PC-9 (cell line): ENCODE data around the gene PPP2R3B. TPM values are rescaled to one million over a fixed set of nuclear protein-coding genes. Genes with fewer than 3 reads are reported as not detected.

Source experiments
- BruUV-seq: library from RNA; stranded (reverse); fragments of 400-500 nt; replicated peaks from 2 replicates; lab custom pipeline; 2021; lab: Mats Ljungman, UMichigan
- CTCF ChIA-PET: fragments of 300-600 bp; sonication (Branson Sonifier 250); formaldehyde crosslinking; loops from one replicate; lab custom pipeline; 2022; ENCODE audit warnings: antibody characterized with exemption; lab: Charles Lee
- POLR2A ChIA-PET: fragments of 300-600 bp; sonication (Branson Sonifier 250); formaldehyde crosslinking; loops from one replicate; lab custom pipeline; 2022; ENCODE audit warnings: antibody characterized with exemption; ENCODE audit not compliant: unreplicated experiment; lab: Charles Lee
- DNase-seq, 2 experiments: peaks; one replicate each; pipeline versions ENCODE4 v3.0.0 to v3.0.0-alpha.2; 2015 to 2022; ENCODE audit warnings: mixed read lengths in 1 of 2
- H2AFZ ChIP-seq: fragments of 200-600 bp; sonication (generic); 2 replicates; pipeline ENCODE4 v1.8.1; 2017; ENCODE audit warnings: antibody characterized with exemption
- H3F3A ChIP-seq: fragments of 200-600 bp; sonication (generic); 2 replicates; pipeline ENCODE4 v1.8.1; 2017; ENCODE audit warnings: antibody characterized with exemption, mild to moderate bottlenecking, low read depth; ENCODE audit not compliant: insufficient read depth
- H3K27ac ChIP-seq: fragments of 200-600 bp; sonication (generic); 2 replicates; pipeline ENCODE4 v1.6.1; 2016; ENCODE audit warnings: mixed run types
- H3K27me3 ChIP-seq: fragments of 200-600 bp; sonication (generic); 2 replicates; pipeline ENCODE4 v1.6.1; 2016; ENCODE audit warnings: low read depth, mixed run types; ENCODE audit not compliant: insufficient read depth
- H3K36me3 ChIP-seq: fragments of 200-600 bp; sonication (generic); 2 replicates; pipeline ENCODE4 v1.6.1; 2016; ENCODE audit warnings: low read depth, mixed run types
- H3K4me1 ChIP-seq: fragments of 200-600 bp; sonication (generic); replicated peaks from 2 replicates; pipeline ENCODE4 v1.6.1; 2016; ENCODE audit warnings: mixed run types; ENCODE audit not compliant: insufficient read depth
- H3K4me2 ChIP-seq: fragments of 200-600 bp; sonication (generic); 2 replicates; pipeline ENCODE4 v1.6.1; 2017; ENCODE audit warnings: mixed run types
- H3K4me3 ChIP-seq: fragments of 200-600 bp; sonication (generic); 2 replicates; pipeline ENCODE4 v1.6.1; 2016; ENCODE audit warnings: mixed run types
- H3K79me2 ChIP-seq: fragments of 200-600 bp; sonication (generic); 2 replicates; pipeline ENCODE4 v1.6.1; 2017; ENCODE audit warnings: low read depth, mixed run types
- H3K9me2 ChIP-seq: fragments of 200-600 bp; sonication (generic); 2 replicates; pipeline ENCODE4 v1.8.1; 2017; ENCODE audit warnings: mild to moderate bottlenecking; ENCODE audit not compliant: insufficient read depth
- H3K9me3 ChIP-seq: fragments of 200-600 bp; sonication (generic); 2 replicates; pipeline ENCODE4 v1.8.1; 2016; ENCODE audit warnings: low read depth; ENCODE audit not compliant: insufficient read depth
- H4K20me1 ChIP-seq: fragments of 200-600 bp; sonication (generic); 2 replicates; pipeline ENCODE4 v1.8.1; 2017; ENCODE audit not compliant: insufficient read depth
- EZH2 ChIP-seq: fragments of 200-600 bp; sonication (generic); IDR thresholded peaks from 2 replicates; pipeline ENCODE4 v1.8.0; 2017; ENCODE audit warnings: antibody characterized with exemption, low read depth
- intact Hi-C: fragments of 100-400 bp; cut with micrococcal nuclease; formaldehyde crosslinking; loops from one replicate; pipeline ENCODE4 v1.10.0; 2022; ENCODE audit not compliant: unreplicated experiment
- total RNA-seq: library from RNA; stranded (reverse); gene quantifications from 2 replicates; pipeline ENCODE4 v1.2.3, GENCODE V29; 2021
- TF ChIP-seq, protein P1 (sequence below): fragments of 200-600 bp; sonication (generic); conservative IDR thresholded peaks from 2 replicates; pipeline ENCODE4 v1.6.1; 2017; ENCODE audit warnings: mixed run types, antibody characterized with exemption, mild to moderate bottlenecking, moderate library complexity

PPP2R3B gene
- total RNA-seq, 1 experiment from 2014 or later: 32.5 TPM

DNA sequence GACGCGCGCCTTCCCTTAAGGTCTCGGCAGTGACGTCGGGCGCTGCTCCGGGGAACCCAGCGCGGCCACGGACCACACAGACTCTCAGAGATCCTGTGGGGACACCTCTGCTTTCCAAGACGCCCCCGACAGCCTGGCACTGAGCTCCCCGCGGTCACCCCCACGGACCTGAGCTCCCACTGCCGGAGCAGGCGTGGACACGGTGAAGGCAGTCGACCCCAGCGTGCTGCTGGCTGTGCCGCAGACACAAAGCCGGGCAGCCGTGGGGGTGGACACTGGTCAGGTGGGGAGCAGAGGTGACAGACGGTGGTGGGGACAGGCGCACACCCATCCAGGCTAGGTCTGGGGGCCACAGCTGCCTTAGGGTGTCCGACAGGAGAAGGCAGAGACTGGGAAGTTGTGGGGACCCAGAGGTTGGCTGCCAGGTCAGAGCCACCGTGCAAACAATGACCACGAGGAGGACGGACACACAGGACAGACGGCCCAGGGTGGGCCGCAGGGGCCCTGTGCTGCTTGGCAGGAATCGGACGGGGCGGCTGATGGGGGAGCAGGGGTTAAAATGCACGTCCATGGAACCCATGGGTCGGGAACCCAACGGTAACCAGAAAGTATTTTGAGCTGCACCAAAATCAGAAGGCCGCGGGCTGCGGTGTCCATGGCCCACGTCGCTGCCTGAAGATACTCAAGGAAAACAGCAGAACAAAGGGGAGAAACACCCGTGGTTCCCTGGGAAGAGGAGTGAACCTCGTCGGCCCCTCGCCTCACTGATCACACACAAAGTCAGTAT, 51.5 kb downstream of the PPP2R3B start:
- Histone ChIP-seq H2AFZ (no peak overlapping the region), H3K79me2 (no peaks in the 10 kb centered on the region), H4K20me1 (no peaks in the 10 kb centered on the region), H3K9me3 (no peaks in the 10 kb centered on the region), H3F3A (no peaks in the 10 kb centered on the region), H3K4me1 (no peaks in the 10 kb centered on the region), H3K4me3 (no peak overlapping the region), H3K36me3 (no peaks in the 10 kb centered on the region), H3K27me3 (no peaks in the 10 kb centered on the region), H3K27ac (no peak overlapping the region), H3K9me2 (no peaks in the 10 kb centered on the region), H3K4me2 (no peak overlapping the region)
- BruUV-seq: no TSS peak
- TF ChIP-seq, protein P1, sequence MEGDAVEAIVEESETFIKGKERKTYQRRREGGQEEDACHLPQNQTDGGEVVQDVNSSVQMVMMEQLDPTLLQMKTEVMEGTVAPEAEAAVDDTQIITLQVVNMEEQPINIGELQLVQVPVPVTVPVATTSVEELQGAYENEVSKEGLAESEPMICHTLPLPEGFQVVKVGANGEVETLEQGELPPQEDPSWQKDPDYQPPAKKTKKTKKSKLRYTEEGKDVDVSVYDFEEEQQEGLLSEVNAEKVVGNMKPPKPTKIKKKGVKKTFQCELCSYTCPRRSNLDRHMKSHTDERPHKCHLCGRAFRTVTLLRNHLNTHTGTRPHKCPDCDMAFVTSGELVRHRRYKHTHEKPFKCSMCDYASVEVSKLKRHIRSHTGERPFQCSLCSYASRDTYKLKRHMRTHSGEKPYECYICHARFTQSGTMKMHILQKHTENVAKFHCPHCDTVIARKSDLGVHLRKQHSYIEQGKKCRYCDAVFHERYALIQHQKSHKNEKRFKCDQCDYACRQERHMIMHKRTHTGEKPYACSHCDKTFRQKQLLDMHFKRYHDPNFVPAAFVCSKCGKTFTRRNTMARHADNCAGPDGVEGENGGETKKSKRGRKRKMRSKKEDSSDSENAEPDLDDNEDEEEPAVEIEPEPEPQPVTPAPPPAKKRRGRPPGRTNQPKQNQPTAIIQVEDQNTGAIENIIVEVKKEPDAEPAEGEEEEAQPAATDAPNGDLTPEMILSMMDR: no peak
- TF ChIP-seq EZH2: no peak
- ChIA-PET CTCF (no interaction called here), POLR2A (no interaction called here)
- intact Hi-C loops: no loop called here
- DNase-seq: no peak

DNA sequence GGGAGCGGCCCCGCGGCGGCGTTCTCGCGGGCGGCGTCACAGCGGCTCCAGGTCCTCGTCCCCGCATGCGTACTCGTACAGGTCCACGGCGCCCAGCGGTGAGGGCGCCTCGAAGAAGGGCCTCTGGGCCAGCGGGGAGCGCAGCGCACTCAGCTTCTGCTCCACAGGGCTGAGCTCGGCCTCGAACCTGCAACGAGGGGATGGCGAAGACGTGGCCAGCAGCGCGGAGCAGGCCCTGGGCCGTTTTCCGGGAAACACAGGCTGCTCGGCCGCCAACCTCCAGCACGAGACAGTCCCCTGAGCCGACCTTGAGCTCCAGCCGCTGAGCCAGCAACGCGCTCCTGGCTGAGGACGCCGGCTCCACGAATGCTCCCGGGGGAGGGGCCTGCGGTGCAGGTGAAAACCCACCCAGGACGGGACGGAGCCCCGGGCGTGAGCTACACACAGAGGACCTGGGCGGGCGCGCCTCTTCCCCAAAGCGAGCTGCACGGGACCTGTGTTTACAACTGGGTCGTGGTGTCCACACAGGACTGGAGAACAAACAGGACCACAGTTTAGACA, 52.3 kb downstream of the PPP2R3B start:
- Histone ChIP-seq H3F3A (no peaks in the 10 kb centered on the region), H3K27me3 (no peaks in the 10 kb centered on the region), H3K4me1 (no peaks in the 10 kb centered on the region), H2AFZ (no peak overlapping the region), H3K9me3 (no peaks in the 10 kb centered on the region), H4K20me1 (no peaks in the 10 kb centered on the region), H3K4me2 (no peak overlapping the region), H3K9me2 (no peaks in the 10 kb centered on the region), H3K27ac (no peak overlapping the region), H3K4me3 (no peak overlapping the region), H3K79me2 (no peaks in the 10 kb centered on the region), H3K36me3 (no peaks in the 10 kb centered on the region)
- BruUV-seq: no TSS peak
- ChIA-PET CTCF (no interaction called here), POLR2A (no interaction called here)
- no peak for DNase-seq
- TF ChIP-seq, protein P1: no peak
- no peak for TF ChIP-seq EZH2
- intact Hi-C loops: no loop called here

DNA sequence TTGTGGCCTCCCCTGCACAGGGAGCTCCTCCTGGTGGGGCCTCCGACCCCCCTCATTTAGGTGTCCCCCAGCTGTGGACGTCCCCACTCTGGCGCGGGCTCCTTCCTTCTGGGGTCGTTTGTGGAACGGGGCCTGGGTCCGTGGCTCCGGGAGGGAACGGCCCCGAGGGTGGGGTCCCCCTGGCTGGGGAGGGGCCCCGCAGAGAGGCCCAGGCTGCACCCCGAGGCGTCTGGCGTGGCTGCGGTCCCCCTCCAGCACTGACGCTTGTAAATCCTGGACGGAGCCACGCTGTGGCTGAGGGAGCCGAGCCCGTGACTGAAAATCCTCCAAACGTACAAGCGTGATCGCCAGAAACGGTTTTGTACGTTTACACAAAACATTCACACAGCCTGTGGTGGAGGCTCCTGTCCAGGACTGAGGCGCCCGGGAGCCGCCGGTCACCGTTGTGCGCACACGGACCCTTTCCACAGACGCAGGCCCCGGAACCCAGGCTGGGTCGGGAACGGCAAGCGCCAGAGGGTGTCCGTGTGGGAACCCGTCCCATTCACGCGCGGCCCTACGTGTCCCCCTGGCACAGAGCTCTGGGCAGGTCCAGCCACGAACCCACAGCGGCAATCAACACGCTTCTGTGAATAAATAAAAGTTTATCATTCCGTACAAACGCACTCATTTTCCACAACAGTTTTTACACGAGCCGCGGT, 52.9 kb downstream of the PPP2R3B start:
- Histone ChIP-seq H2AFZ (no peak overlapping the region), H3K27ac (no peak overlapping the region), H3K79me2 (no peaks in the 10 kb centered on the region), H3K4me3 (no peak overlapping the region), H4K20me1 (no peaks in the 10 kb centered on the region), H3F3A (no peaks in the 10 kb centered on the region), H3K9me2 (no peaks in the 10 kb centered on the region), H3K36me3 (no peaks in the 10 kb centered on the region), H3K9me3 (no peaks in the 10 kb centered on the region), H3K27me3 (no peaks in the 10 kb centered on the region), H3K4me1 (no peaks in the 10 kb centered on the region), H3K4me2 (no peak overlapping the region)
- no peak for TF ChIP-seq EZH2
- TF ChIP-seq, protein P1: no peak
- ChIA-PET POLR2A (no interaction called here), CTCF (no interaction called here)
- BruUV-seq: no TSS peak
- intact Hi-C loops: no loop called here
- no peak for DNase-seq
